HG03342 (cell line): ENCODE results near the gene NDUFS3.

Source experiments
- ATAC-seq: cut with Tn5 transposase; IDR thresholded peaks from one replicate; pipeline ENCODE4 v1.9.1; 2021; ENCODE audit warnings: mild to moderate bottlenecking, moderate library complexity; ENCODE audit not compliant: unreplicated experiment

Gene NDUFS3

GRCh38 chr11:47589584-47589976 is 10.7 kb downstream of the NDUFS3 start:
- ATAC-seq = no peak

DNA sequence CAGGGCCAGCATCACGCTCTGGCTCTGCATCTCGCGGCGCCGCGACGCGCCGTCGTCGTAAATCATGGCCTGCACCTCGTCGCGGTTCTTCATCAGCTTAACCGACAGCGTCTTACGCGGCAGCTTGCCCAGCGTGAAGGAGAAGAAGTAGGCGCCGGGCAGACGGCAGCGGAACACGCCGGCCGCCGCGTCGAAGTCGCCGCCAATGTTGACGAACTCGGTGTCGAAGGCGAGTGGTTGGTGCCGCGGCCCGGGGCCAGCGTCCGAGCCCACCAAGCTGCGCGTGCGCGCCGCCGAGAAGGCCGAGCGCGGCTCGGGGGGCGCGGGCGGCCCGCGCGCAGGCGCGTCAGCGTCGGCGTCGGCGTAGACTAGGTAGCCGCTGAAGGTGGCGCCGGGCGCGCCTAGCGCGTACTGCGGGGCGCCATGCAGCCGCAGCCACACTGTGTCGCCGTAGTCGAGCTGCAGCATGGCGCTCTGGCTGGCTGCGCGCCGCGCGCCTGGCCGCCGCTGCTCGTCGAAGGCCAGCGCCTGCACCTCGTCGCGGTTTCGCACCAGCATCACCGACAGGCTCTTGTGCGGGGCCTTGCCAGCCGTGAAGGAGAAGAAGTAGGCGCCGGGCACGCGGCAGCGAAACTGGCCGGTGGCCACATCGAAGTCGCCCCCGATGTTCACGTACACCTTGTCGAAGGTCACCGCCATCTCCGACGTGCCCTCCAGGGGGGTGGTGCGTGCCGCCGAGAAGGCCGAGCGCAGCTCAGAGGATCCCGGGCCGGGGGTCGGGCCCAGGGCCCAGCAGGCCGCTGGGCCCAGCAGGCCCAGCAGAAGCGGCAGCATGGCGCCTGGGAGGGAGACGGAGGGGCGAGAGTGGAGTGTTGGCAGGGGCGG is 11.3 kb downstream of the NDUFS3 start:
- ATAC-seq = no peak

DNA sequence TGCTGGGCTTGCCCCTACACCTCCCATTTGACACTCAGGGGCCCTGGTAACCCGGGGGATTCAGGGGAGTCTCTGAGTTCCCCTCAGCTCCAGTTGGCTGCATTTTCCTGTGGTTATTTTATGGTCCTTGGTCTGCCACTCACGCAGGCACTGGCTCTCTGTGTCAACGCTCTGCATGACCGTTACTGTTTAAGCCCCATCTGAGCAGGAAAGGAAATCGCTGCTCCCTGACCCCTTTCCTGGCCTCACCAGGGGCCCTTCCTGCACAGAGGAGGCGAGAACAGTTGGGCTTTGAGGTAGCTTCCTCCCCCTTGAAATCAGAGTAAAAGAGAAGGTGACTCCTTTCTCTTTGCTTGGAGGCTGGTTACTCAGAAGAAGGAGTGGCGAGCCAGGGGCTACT is 12.9 kb downstream of the NDUFS3 start:
- no peak for ATAC-seq

- no peak for ATAC-seq
Observed at GRCh38 chr11:47592251-47592650, 13.4 kb downstream of the NDUFS3 start.

DNA sequence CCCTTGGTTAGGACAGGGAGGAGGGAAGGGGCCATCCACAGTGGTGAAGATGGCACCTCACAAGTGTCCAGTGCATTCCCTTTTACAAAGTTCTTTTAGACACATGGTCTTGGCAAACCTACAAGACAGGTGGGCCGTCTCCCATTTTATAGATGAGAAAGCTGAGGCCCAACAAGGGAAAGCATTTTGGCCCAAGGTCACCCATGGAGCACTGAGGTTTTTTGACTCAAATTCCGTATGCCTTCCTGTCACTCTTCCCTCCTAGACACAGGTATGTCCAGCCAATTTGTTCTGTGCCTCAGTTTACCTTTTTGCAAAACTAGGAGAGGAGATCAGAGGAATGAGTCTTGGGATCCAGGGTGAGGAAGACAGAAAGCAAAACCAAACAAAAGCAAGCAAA is 14.1 kb downstream of the NDUFS3 start:
- no peak for ATAC-seq

- no peak for ATAC-seq
Observed at GRCh38 chr11:47593492-47593933, 14.6 kb downstream of the NDUFS3 start.

- ATAC-seq = no peak
Observed at GRCh38 chr11:47593934-47594855, 15.3 kb downstream of the NDUFS3 start, which contains the start of gene C1QTNF4. Gene C1QTNF4 (minus strand): TSS chr11:47594411. CDS start chr11:47590810, 3,601 bp downstream.

GRCh38 chr11:47595029-47595428 is 16.2 kb downstream of the NDUFS3 start:
- no peak for ATAC-seq

- ATAC-seq = no peak
Observed at GRCh38 chr11:47595967-47596366, 17.1 kb downstream of the NDUFS3 start.

GRCh38 chr11:47599902-47600301 is 21.0 kb downstream of the NDUFS3 start:
- no peak for ATAC-seq

GRCh38 chr11:47603295-47603694 is 24.4 kb downstream of the NDUFS3 start:
- ATAC-seq = no peak

- no peak for ATAC-seq
Observed at GRCh38 chr11:47605921-47606320, 27.0 kb downstream of the NDUFS3 start.

DNA sequence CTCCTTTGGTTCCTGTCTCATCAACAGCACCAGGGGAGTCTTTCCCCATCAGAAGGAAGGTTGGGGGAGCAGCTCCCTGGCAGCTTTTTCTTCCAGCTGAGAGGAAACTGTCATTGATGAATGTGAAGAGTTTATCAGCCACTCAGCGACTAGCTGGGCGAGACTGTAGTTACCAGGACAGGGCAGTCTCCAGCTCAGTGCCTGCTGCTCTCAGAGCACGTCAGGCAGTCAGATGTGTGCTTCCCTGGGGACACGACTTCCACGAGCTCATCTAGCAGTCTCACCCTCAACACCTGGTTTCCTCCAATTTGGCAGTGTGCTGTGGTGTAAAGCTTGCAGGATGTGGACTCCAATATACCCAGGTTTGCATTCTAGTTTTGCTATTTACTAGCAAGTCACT is 27.9 kb downstream of the NDUFS3 start:
- ATAC-seq = no peak

GRCh38 chr11:47607380-47607779 is 28.5 kb downstream of the NDUFS3 start:
- ATAC-seq = no peak

DNA sequence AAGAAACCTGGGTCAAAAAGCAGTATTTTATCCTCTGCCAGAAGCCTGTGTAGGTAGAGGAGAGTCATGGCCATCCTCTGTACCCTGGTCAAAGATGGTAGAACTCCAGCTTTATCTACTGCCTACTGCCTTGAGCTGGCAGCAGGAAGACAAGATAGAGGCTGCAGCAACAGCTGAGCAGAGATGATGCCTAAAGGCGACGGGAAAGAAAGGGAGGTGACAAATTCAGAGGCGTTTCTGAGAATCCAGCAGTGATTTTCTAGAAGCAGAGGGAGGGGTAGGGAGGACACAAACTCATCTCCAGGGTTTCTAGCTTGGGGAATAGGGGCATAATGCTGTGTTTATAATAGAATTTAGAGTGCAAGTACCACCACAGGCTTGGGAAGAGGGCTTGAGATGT is 30.8 kb downstream of the NDUFS3 start:
- no peak for ATAC-seq

GRCh38 chr11:47611348-47611794 is 32.5 kb downstream of the NDUFS3 start:
- peak; percentile 81 for ATAC-seq

GRCh38 chr11:47615249-47615648 is 36.4 kb downstream of the NDUFS3 start:
- ATAC-seq = no peak

DNA sequence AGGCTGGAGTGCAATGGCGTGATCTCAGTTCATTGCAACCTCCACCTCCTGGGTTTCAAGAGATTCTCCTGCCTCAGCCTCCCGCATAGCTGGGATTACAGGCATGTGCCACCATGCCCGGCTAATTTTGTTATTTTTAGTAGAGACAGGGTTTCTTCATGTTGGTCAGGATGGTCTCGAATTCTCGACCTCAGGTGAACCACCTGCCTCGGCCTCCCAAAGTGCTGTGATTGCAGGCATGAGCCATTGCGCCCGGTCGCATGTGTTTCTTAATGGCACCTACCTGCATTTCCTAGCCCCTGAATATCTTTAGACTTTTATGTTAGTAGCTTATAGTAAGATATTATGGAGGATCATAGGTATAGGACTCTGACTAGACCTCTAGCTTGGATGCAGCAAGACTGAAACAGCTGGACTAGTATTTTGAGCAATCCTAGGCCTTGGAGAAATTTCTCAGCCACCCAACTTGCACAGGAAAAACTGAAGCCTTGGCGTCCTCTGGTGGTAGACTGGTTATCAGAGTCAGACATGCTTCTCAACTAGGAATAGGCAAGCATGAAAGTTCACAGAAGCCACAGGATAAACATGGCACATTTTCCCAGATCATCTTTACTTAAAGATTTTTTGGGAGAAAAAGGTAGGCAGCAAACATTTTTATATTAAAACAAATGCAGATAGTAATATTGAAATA is 38.0 kb downstream of the NDUFS3 start:
- no peak for ATAC-seq

GRCh38 chr11:47617417-47617809 is 38.5 kb downstream of the NDUFS3 start:
- no peak for ATAC-seq

- ATAC-seq = no peak
Observed at GRCh38 chr11:47620836-47621378, 42.0 kb downstream of the NDUFS3 start.

- no peak for ATAC-seq
Observed at GRCh38 chr11:47626234-47626633, 47.4 kb downstream of the NDUFS3 start.
